Glutamatergic neuron (in vitro differentiated cells): ENCODE data around the gene TFIP11. TPM values are rescaled to one million over a fixed set of nuclear protein-coding genes. Genes with fewer than 3 reads are reported as not detected.
A peak's percentile ranks its signal among the peaks of the same experiment; 100 is the strongest.

Experiments used
- DNase-seq: peaks from one replicate; pipeline ENCODE4 v3.0.0; 2022
- H3K27ac Mint-ChIP-seq: one replicate; pipeline ENCODE4 v1.8.0; 2020; ENCODE audit warnings: mild to moderate bottlenecking, mixed read lengths, inconsistent platforms; ENCODE audit not compliant: unreplicated experiment
- H3K27me3 Mint-ChIP-seq: one replicate; pipeline ENCODE4 v1.8.0; 2020; ENCODE audit warnings: mild to moderate bottlenecking, moderate library complexity, mixed read lengths, inconsistent platforms; ENCODE audit not compliant: unreplicated experiment
- H3K36me3 Mint-ChIP-seq: one replicate; pipeline ENCODE4 v1.8.0; 2020; ENCODE audit warnings: mild to moderate bottlenecking, mixed read lengths, inconsistent platforms; ENCODE audit not compliant: unreplicated experiment
- H3K4me1 Mint-ChIP-seq: one replicate; pipeline ENCODE4 v1.8.0; 2020; ENCODE audit warnings: mild to moderate bottlenecking, low read depth, mixed read lengths, inconsistent platforms; ENCODE audit not compliant: unreplicated experiment
- H3K4me3 Mint-ChIP-seq: one replicate; pipeline ENCODE4 v1.8.0; 2020; ENCODE audit warnings: mild to moderate bottlenecking, mixed read lengths, inconsistent platforms; ENCODE audit not compliant: unreplicated experiment
- H3K9me3 Mint-ChIP-seq: one replicate; pipeline ENCODE4 v1.8.0; 2020; ENCODE audit warnings: mild to moderate bottlenecking, moderate library complexity, mixed read lengths, inconsistent platforms; ENCODE audit not compliant: unreplicated experiment
- CTCF ChIP-seq: fragments of 200-600 bp; sonication (generic); IDR thresholded peaks from one replicate; pipeline ENCODE4 v1.5.0; 2021; ENCODE audit not compliant: partially characterized antibody, unreplicated experiment
- total RNA-seq: library from RNA; stranded (reverse); fragmentation: NEBNext Ultra II Directional; extraction: Animal tissue kit (Norgen Biotek cat#: 25700); gene quantifications from one replicate; pipeline ENCODE4 v1.2.1, GENCODE V29; 2021; ENCODE audit not compliant: unreplicated experiment

The TFIP11 gene
- total RNA-seq, 1 donor from 2014 or later, result 39.9 TPM

GRCh38 chr22:26492220-26492619 lies 20.1 kb downstream of the TFIP11 start:
- no peaks in the 10 kb centered on the region for H3K9me3 Mint-ChIP-seq
- no peak overlapping the region for H3K27ac Mint-ChIP-seq
- H3K36me3 Mint-ChIP-seq, result no peaks in the 10 kb centered on the region
- no peak overlapping the region for H3K4me3 Mint-ChIP-seq
- TF ChIP-seq CTCF, result no peak
- DNase-seq, result no peak
- no peaks in the 10 kb centered on the region for H3K4me1 Mint-ChIP-seq
- peaks cover 1% of the 10 kb centered on the region for H3K27me3 Mint-ChIP-seq

- peak overlapping the region; percentile 34 for H3K27ac Mint-ChIP-seq
- no peak for DNase-seq
- H3K4me1 Mint-ChIP-seq, result no peaks in the 10 kb centered on the region
- no peak for TF ChIP-seq CTCF
- H3K9me3 Mint-ChIP-seq, result no peaks in the 10 kb centered on the region
- H3K4me3 Mint-ChIP-seq, result no peak overlapping the region
- H3K36me3 Mint-ChIP-seq, result no peaks in the 10 kb centered on the region
- H3K27me3 Mint-ChIP-seq, result peaks cover 1% of the 10 kb centered on the region
These were observed 22.7 kb downstream of the TFIP11 start for GRCh38 chr22:26489447-26490036.

GRCh38 chr22:26487996-26488395 lies 24.3 kb downstream of the TFIP11 start:
- peaks cover 6% of the 10 kb centered on the region for H3K4me1 Mint-ChIP-seq
- no peak overlapping the region for H3K4me3 Mint-ChIP-seq
- H3K36me3 Mint-ChIP-seq, result no peaks in the 10 kb centered on the region
- peaks cover 3% of the 10 kb centered on the region for H3K9me3 Mint-ChIP-seq
- TF ChIP-seq CTCF, result no peak
- H3K27ac Mint-ChIP-seq, result no peak overlapping the region
- H3K27me3 Mint-ChIP-seq, result peaks cover 3% of the 10 kb centered on the region
- no peak for DNase-seq

GRCh38 chr22:26486394-26486793 lies 25.9 kb downstream of the TFIP11 start:
- DNase-seq, result no peak
- TF ChIP-seq CTCF, result no peak
- Mint-ChIP-seq H3K4me3 (no peak overlapping the region), H3K4me1 (peaks cover 15% of the 10 kb centered on the region), H3K9me3 (peaks cover 3% of the 10 kb centered on the region), H3K27ac (no peak overlapping the region), H3K27me3 (peaks cover 3% of the 10 kb centered on the region), H3K36me3 (no peaks in the 10 kb centered on the region)

- Mint-ChIP-seq H3K27me3 (peaks cover 3% of the 10 kb centered on the region), H3K4me1 (peaks cover 19% of the 10 kb centered on the region), H3K9me3 (peaks cover 3% of the 10 kb centered on the region), H3K36me3 (no peaks in the 10 kb centered on the region), H3K4me3 (no peak overlapping the region), H3K27ac (no peak overlapping the region)
- no peak for DNase-seq
- no peak for TF ChIP-seq CTCF
These were observed 26.4 kb downstream of the TFIP11 start for GRCh38 chr22:26485806-26486390.
